ENCODE data around the gene C1QL1. TPM values are rescaled to one million over a fixed set of nuclear protein-coding genes. Genes with fewer than 3 reads are reported as not detected.

Gene C1QL1
- total RNA-seq, 4 donors from 2014 or later = not detected

- TF ChIP-seq CTCF (IDR thresholded peaks at IDR 0.05; ENCODE audit: low read depth) = no peak
Observed at GRCh38 chr17:44915321-44915726, 52.8 kb downstream of the C1QL1 start, which contains the start of gene GFAP. GFAP (minus strand) TSS chr17:44915500; CDS start chr17:44915486, 14 bp downstream.

GRCh38 chr17:44914698-44915271 is 53.3 kb downstream of the C1QL1 start:
- TF ChIP-seq CTCF (IDR thresholded peaks at IDR 0.05; ENCODE audit: low read depth) = no peak

- no peak for TF ChIP-seq CTCF (IDR thresholded peaks at IDR 0.05; ENCODE audit: low read depth)
Observed at GRCh38 chr17:44914148-44914547, 54.0 kb downstream of the C1QL1 start.

- TF ChIP-seq CTCF (IDR thresholded peaks at IDR 0.05; ENCODE audit: low read depth) = no peak
Observed at GRCh38 chr17:44913676-44914075, 54.4 kb downstream of the C1QL1 start.

GRCh38 chr17:44912763-44913544 is 55.1 kb downstream of the C1QL1 start:
- TF ChIP-seq CTCF (IDR thresholded peaks at IDR 0.05; ENCODE audit: low read depth) = no peak

GRCh38 chr17:44911133-44912001 is 56.7 kb downstream of the C1QL1 start:
- no peak for TF ChIP-seq CTCF (IDR thresholded peaks at IDR 0.05; ENCODE audit: low read depth)

All from subcutaneous adipose tissue (tissue), 4 donors.